Epithelial cell of proximal tubule (primary cell): ENCODE data around the gene MTTP. TPM values are rescaled to one million over a fixed set of nuclear protein-coding genes. Genes with fewer than 3 reads are reported as not detected.

ENCODE experiments used
- DNase-seq: peaks from one replicate; pipeline ENCODE4 v3.0.0-alpha.2; 2011; ENCODE audit warnings: low read depth
- H3K4me3 ChIP-seq: 2 replicates; pipeline ENCODE4 v1.5.1; 2011; ENCODE audit warnings: low read depth, mild to moderate bottlenecking, low read length
- CTCF ChIP-seq: conservative IDR thresholded peaks from 2 replicates; pipeline ENCODE4 v1.5.1; 2012; ENCODE audit warnings: low read depth, mild to moderate bottlenecking, low read length
- total RNA-seq: library from RNA; depleted of rRNA; stranded (reverse); fragments of >200 nt; gene quantifications from 2 replicates; pipeline ENCODE4 v1.2.3, GENCODE V29; 2015

Gene MTTP
- total RNA-seq, 1 donor from 2014 or later, result not detected

- H3K4me3 ChIP-seq, result no peak overlapping the region
- TF ChIP-seq CTCF, result no peak
- no peak for DNase-seq
Observed at GRCh38 chr4:99612281-99612680, 37.7 kb downstream of the MTTP start.

- no peak for TF ChIP-seq CTCF
- no peak overlapping the region for H3K4me3 ChIP-seq
- DNase-seq, result no peak
Observed at GRCh38 chr4:99612704-99613103, 38.1 kb downstream of the MTTP start.

- no peak for DNase-seq
- TF ChIP-seq CTCF, result no peak
Observed at GRCh38 chr4:99614491-99614890, 39.9 kb downstream of the MTTP start.

GRCh38 chr4:99615170-99615820 is 40.7 kb downstream of the MTTP start:
- TF ChIP-seq CTCF, result peak; percentile 18
- DNase-seq, result no peak
- no peak overlapping the region for H3K4me3 ChIP-seq

More at GRCh38 chr4:99614491-99614890, 39.9 kb downstream of the MTTP start:
- no peak overlapping the region for H3K4me3 ChIP-seq

- H3K4me3 ChIP-seq, result no peak overlapping the region
- TF ChIP-seq CTCF, result no peak
- DNase-seq, result no peak
Observed at GRCh38 chr4:99617374-99617773, 42.8 kb downstream of the MTTP start.

- DNase-seq, result no peak
- no peak overlapping the region for H3K4me3 ChIP-seq
- TF ChIP-seq CTCF, result no peak
Observed at GRCh38 chr4:99622341-99622740, 47.7 kb downstream of the MTTP start.

- H3K4me3 ChIP-seq, result no peak overlapping the region
- no peak for TF ChIP-seq CTCF
Observed at GRCh38 chr4:99624141-99624719, 49.6 kb downstream of the MTTP start.

More at GRCh38 chr4:99624141-99624719, 49.6 kb downstream of the MTTP start:
- peak; percentile 31 for DNase-seq
